ENCODE data around the gene RIT2.

The RIT2 gene

GRCh38 chr18:43155842-43156241 lies 40.4 kb upstream of the RIT2 start:
- H3K9me2 ChIP-seq (ENCODE audit: low read depth, low read length): no peaks in the 10 kb centered on the region
- no peak overlapping the region for H3K9ac ChIP-seq (ENCODE audit: low read length)
- H3K4me3 ChIP-seq (ENCODE audit: low read depth, low read length, poor library complexity, severe bottlenecking): no peak overlapping the region
- H3K9me3 ChIP-seq (ENCODE audit: low read length): no peaks in the 10 kb centered on the region
- H3K27me3 ChIP-seq (ENCODE audit: insufficient read depth, low read length): no peaks in the 10 kb centered on the region
- TF ChIP-seq EZH2 (IDR thresholded peaks at IDR 0.05; ENCODE audit: borderline replicate concordance, low read length) (no peak), CTCF (IDR thresholded peaks at IDR 0.05; ENCODE audit: low read length) (no peak)
- no peaks in the 10 kb centered on the region for H3F3A ChIP-seq (ENCODE audit: insufficient read depth, low read length)
- no peak overlapping the region for H3K27ac ChIP-seq (ENCODE audit: low read depth, low read length, poor library complexity, severe bottlenecking)
- no peaks in the 10 kb centered on the region for H3K79me2 ChIP-seq (ENCODE audit: insufficient read depth, low read length)
- H4K20me1 ChIP-seq (ENCODE audit: insufficient read depth, low read length): no peaks in the 10 kb centered on the region
- H3K36me3 ChIP-seq (ENCODE audit: insufficient read depth, low read length): no peaks in the 10 kb centered on the region
- H2AFZ ChIP-seq (ENCODE audit: low read length): no peak overlapping the region
- no peaks in the 10 kb centered on the region for H3K4me1 ChIP-seq (ENCODE audit: insufficient read depth, low read length, severe bottlenecking)
- no peak overlapping the region for H3K4me2 ChIP-seq (ENCODE audit: low read length)

- TF ChIP-seq CTCF (IDR thresholded peaks at IDR 0.05; ENCODE audit: low read length) (no peak), EZH2 (IDR thresholded peaks at IDR 0.05; ENCODE audit: borderline replicate concordance, low read length) (no peak)
- no peaks in the 10 kb centered on the region for H3K9me2 ChIP-seq (ENCODE audit: low read depth, low read length)
Observed at GRCh38 chr18:43148231-43148630, 32.7 kb upstream of the RIT2 start.

GRCh38 chr18:43141208-43141607 lies 25.7 kb upstream of the RIT2 start:
- no peak overlapping the region for H3K9ac ChIP-seq (ENCODE audit: low read length)
- H3K9me3 ChIP-seq (ENCODE audit: low read length): no peaks in the 10 kb centered on the region
- no peak for TF ChIP-seq EZH2 (IDR thresholded peaks at IDR 0.05; ENCODE audit: borderline replicate concordance, low read length)
- TF ChIP-seq CTCF (IDR thresholded peaks at IDR 0.05; ENCODE audit: low read length): no peak
- H3K79me2 ChIP-seq (ENCODE audit: insufficient read depth, low read length): no peaks in the 10 kb centered on the region
- no peaks in the 10 kb centered on the region for H3K36me3 ChIP-seq (ENCODE audit: insufficient read depth, low read length)
- H3K4me2 ChIP-seq (ENCODE audit: low read length): no peak overlapping the region
- no peak overlapping the region for H3K4me3 ChIP-seq (ENCODE audit: low read depth, low read length, poor library complexity, severe bottlenecking)
- no peaks in the 10 kb centered on the region for H3K4me1 ChIP-seq (ENCODE audit: insufficient read depth, low read length, severe bottlenecking)
- no peak overlapping the region for H2AFZ ChIP-seq (ENCODE audit: low read length)
- no peaks in the 10 kb centered on the region for H4K20me1 ChIP-seq (ENCODE audit: insufficient read depth, low read length)
- no peaks in the 10 kb centered on the region for H3K9me2 ChIP-seq (ENCODE audit: low read depth, low read length)
- no peak overlapping the region for H3K27ac ChIP-seq (ENCODE audit: low read depth, low read length, poor library complexity, severe bottlenecking)
- H3K27me3 ChIP-seq (ENCODE audit: insufficient read depth, low read length): no peaks in the 10 kb centered on the region
- H3F3A ChIP-seq (ENCODE audit: insufficient read depth, low read length): no peaks in the 10 kb centered on the region

More at GRCh38 chr18:43148231-43148630, 32.7 kb upstream of the RIT2 start:
- no peak overlapping the region for H3K4me3 ChIP-seq (ENCODE audit: low read depth, low read length, poor library complexity, severe bottlenecking)
- H3K79me2 ChIP-seq (ENCODE audit: insufficient read depth, low read length): no peaks in the 10 kb centered on the region
- H3K27me3 ChIP-seq (ENCODE audit: insufficient read depth, low read length): no peaks in the 10 kb centered on the region
- no peaks in the 10 kb centered on the region for H3F3A ChIP-seq (ENCODE audit: insufficient read depth, low read length)
- no peak overlapping the region for H2AFZ ChIP-seq (ENCODE audit: low read length)
- H3K4me2 ChIP-seq (ENCODE audit: low read length): no peak overlapping the region
- no peak overlapping the region for H3K9ac ChIP-seq (ENCODE audit: low read length)
- no peaks in the 10 kb centered on the region for H3K36me3 ChIP-seq (ENCODE audit: insufficient read depth, low read length)
- H3K4me1 ChIP-seq (ENCODE audit: insufficient read depth, low read length, severe bottlenecking): no peaks in the 10 kb centered on the region
- no peaks in the 10 kb centered on the region for H4K20me1 ChIP-seq (ENCODE audit: insufficient read depth, low read length)
- no peak overlapping the region for H3K27ac ChIP-seq (ENCODE audit: low read depth, low read length, poor library complexity, severe bottlenecking)
- H3K9me3 ChIP-seq (ENCODE audit: low read length): no peaks in the 10 kb centered on the region

All from OCI-LY1 (cell line).